A549 (cell line): ENCODE measurements around the gene FLT3LG.

Source experiments
- POLR2A ChIP-seq: IDR thresholded peaks from 2 replicates; pipeline ENCODE4 v1.6.1; 2012; ENCODE audit warnings: mild to moderate bottlenecking, low read length
- RAD21 ChIP-seq, 2 experiments: fragments of >200 bp in 1 of 2; sonication (Bioruptor Twin) in 1 of 2; formaldehyde crosslinking in 1 of 2; IDR thresholded peaks in 1 of 2; conservative IDR thresholded peaks in 1 of 2; 2 replicates in 1 of 2; 3 replicates in 1 of 2; pipeline ENCODE4 v1.6.1; 2012 to 2018; ENCODE audit warnings: inconsistent platforms in 1 of 2
- RCOR1 ChIP-seq: fragments of 150-350 bp; IDR thresholded peaks from 2 replicates; pipeline ENCODE4 v1.6.1; 2014; ENCODE audit warnings: antibody characterized with exemption, low read length, low read depth
- TF ChIP-seq, protein P1 (sequence below): fragments of 450-650 bp; IDR thresholded peaks from 2 replicates; pipeline ENCODE4 v1.6.1; 2014; ENCODE audit warnings: antibody characterized with exemption
- TF ChIP-seq, protein P2 (sequence below): fragments of >200 bp; sonication (Bioruptor Twin); formaldehyde crosslinking; IDR thresholded peaks from 3 replicates; pipeline ENCODE4 v1.5.1; 2016

DNA sequence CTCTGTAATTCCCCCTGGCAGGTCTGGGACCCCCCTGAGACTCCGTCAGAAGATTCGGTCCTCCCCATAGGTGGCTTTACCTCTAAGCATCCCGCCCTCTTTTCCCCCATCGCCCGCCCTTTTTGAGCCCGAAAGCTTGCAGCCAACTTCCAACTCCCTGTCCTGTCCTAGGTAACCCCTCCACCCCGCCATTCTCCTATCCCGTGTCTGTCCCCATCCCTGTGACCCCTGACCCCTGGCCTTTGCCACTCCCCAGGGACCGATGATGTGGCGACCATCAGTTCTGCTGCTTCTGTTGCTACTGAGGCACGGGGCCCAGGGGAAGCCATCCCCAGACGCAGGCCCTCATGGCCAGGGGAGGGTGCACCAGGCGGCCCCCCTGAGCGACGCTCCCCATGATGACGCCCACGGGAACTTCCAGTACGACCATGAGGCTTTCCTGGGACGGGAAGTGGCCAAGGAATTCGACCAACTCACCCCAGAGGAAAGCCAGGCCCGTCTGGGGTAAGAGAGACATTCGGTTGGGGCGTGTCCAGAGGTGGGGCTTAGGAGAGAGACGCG lies 54.3 kb downstream of the FLT3LG start:
- TF ChIP-seq, protein P1, sequence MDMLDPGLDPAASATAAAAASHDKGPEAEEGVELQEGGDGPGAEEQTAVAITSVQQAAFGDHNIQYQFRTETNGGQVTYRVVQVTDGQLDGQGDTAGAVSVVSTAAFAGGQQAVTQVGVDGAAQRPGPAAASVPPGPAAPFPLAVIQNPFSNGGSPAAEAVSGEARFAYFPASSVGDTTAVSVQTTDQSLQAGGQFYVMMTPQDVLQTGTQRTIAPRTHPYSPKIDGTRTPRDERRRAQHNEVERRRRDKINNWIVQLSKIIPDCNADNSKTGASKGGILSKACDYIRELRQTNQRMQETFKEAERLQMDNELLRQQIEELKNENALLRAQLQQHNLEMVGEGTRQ = no peak
- TF ChIP-seq, protein P2, sequence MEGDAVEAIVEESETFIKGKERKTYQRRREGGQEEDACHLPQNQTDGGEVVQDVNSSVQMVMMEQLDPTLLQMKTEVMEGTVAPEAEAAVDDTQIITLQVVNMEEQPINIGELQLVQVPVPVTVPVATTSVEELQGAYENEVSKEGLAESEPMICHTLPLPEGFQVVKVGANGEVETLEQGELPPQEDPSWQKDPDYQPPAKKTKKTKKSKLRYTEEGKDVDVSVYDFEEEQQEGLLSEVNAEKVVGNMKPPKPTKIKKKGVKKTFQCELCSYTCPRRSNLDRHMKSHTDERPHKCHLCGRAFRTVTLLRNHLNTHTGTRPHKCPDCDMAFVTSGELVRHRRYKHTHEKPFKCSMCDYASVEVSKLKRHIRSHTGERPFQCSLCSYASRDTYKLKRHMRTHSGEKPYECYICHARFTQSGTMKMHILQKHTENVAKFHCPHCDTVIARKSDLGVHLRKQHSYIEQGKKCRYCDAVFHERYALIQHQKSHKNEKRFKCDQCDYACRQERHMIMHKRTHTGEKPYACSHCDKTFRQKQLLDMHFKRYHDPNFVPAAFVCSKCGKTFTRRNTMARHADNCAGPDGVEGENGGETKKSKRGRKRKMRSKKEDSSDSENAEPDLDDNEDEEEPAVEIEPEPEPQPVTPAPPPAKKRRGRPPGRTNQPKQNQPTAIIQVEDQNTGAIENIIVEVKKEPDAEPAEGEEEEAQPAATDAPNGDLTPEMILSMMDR = no peak
- no peak for TF ChIP-seq POLR2A
- TF ChIP-seq RAD21 (conservative IDR thresholded peaks at IDR 0.05 in 1 of 2, IDR thresholded peaks at IDR 0.05 in 1 of 2) = no peak
- no peak for TF ChIP-seq RCOR1
